Measurements from ENCODE around the gene RAD51C. TPM values are rescaled to one million over a fixed set of nuclear protein-coding genes. Genes with fewer than 3 reads are reported as not detected.

The RAD51C gene
- polyA plus RNA-seq, 4 donors = 37.1 to 55.4 (median 46.2) TPM

Other genes starting within 250 kb of the RAD51C start
- gene HSF5, start 204.2 kb upstream of the RAD51C start, polyA plus RNA-seq (ENCODE audit: insufficient read length in 4 of 4) = under 1 TPM; 0.36 to 0.49 (median 0.38) TPM
- 10 to 100 TPM; 37.1 to 74.0 (median 55.0) TPM for gene MTMR4, start 178.0 kb upstream of the RAD51C start, polyA plus RNA-seq (ENCODE audit: insufficient read length in 4 of 4)
- 1 to 10 TPM in 1 of 4 donors, under 1 TPM in 3; 0.43 to 1.8 (median 0.55) TPM for gene TEX14, start 557 bp upstream of the RAD51C start, polyA plus RNA-seq (ENCODE audit: insufficient read length in 4 of 4)
- gene PPM1E, start 63.3 kb downstream of the RAD51C start, polyA plus RNA-seq (ENCODE audit: insufficient read length in 4 of 4) = 1 to 10 TPM; 3.4 to 4.2 (median 3.6) TPM